Vagina (tissue), 2 donors: ENCODE data around the gene SLC26A6.

Source experiments
- POLR2A ChIP-seq, 2 donors: fragments of 450-650 bp; IDR thresholded peaks; one replicate each; pipeline ENCODE4 v1.6.1; 2017; ENCODE audit warnings: antibody characterized with exemption in 2 of 2, mild to moderate bottlenecking in 2 of 2, moderate library complexity in 2 of 2
- TF ChIP-seq, protein P1 (sequence below), 3 experiments: fragments of 450-650 bp in 2 of 3; fragments of 200-600 bp in 1 of 3; sonication (generic) in 1 of 3; IDR thresholded peaks; one replicate each; pipeline ENCODE4 v1.5.1; 2017 to 2019; ENCODE audit warnings: antibody characterized with exemption in 3 of 3, mild to moderate bottlenecking in 2 of 3, moderate library complexity in 2 of 3

DNA sequence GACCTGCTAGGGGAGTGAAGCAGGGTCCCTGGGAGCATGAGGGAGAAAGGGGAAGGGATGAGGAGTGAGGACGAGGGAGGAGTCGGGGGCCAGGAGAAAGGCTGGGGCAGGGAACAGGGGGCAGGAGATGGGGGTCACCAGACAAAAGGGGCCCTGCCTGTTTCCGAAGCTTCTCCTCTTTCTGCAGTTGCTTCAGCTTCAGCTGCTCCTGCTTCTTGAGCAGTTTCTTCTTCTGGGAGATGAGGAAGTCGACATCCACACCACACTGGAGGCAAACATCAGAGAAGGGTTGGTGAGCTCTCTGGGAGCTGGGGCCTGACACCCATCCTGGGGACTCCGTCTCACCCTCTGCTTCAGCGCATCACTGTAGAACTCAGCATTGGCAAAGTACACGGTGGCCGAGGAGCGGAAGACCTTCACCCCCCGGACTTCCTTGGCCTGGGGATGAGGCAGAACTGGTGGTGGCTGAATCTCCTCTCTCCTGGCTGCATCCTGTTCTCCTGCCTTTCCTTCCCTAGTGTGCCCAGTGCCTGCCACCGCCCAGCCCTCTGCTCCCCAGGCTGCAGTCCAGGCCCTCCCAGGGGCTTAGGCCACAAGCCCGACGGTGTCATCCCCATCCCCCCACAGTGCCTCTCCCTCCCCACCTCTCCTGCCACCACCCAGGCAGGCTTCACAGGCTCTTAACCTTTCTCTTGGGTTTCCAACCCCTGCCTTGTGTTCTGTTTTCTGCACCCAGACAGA is 6.8 kb downstream of the SLC26A6 start:
- TF ChIP-seq, protein P1, sequence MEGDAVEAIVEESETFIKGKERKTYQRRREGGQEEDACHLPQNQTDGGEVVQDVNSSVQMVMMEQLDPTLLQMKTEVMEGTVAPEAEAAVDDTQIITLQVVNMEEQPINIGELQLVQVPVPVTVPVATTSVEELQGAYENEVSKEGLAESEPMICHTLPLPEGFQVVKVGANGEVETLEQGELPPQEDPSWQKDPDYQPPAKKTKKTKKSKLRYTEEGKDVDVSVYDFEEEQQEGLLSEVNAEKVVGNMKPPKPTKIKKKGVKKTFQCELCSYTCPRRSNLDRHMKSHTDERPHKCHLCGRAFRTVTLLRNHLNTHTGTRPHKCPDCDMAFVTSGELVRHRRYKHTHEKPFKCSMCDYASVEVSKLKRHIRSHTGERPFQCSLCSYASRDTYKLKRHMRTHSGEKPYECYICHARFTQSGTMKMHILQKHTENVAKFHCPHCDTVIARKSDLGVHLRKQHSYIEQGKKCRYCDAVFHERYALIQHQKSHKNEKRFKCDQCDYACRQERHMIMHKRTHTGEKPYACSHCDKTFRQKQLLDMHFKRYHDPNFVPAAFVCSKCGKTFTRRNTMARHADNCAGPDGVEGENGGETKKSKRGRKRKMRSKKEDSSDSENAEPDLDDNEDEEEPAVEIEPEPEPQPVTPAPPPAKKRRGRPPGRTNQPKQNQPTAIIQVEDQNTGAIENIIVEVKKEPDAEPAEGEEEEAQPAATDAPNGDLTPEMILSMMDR (IDR thresholded peaks at IDR 0.05), result no peak
- TF ChIP-seq POLR2A (IDR thresholded peaks at IDR 0.05), result no peak
